H1 (cell line): Measurements from ENCODE around the gene FYTTD1. TPM values are rescaled to one million over a fixed set of nuclear protein-coding genes. Genes with fewer than 3 reads are reported as not detected.

Source experiments
- KDM4A ChIP-seq: IDR thresholded peaks from one replicate; pipeline ENCODE4 v1.7.1; 2012; ENCODE audit warnings: low read depth, mild to moderate bottlenecking, moderate library complexity, low read length, inconsistent platforms; ENCODE audit not compliant: severe bottlenecking
- RFX5 ChIP-seq: IDR thresholded peaks from 2 replicates; pipeline ENCODE4 v1.6.1; 2011; ENCODE audit warnings: low read depth, low read length, improper control_type of control experiment, borderline replicate concordance
- polyA plus RNA-seq, 7 experiments: library from polyadenylated mRNA; depleted of rRNA in 3 of 7; stranded (reverse) in 5 of 7; unstranded in 2 of 7; fragments of >200 nt in 5 of 7; fragments of 200-250 nt in 2 of 7; gene quantifications; 1 replicate in 5 of 7; 2 replicates in 1 of 7; 4 replicates in 1 of 7; pipeline versions ENCODE4 v1.2.1 to v1.2.3, GENCODE V29; 2011 to 2013; ENCODE audit warnings: missing spikeins in 2 of 7, mixed read lengths in 2 of 7
- total RNA-seq: library from RNA; stranded (reverse); fragmentation: NEBNext Ultra II Directional; extraction: Animal tissue kit (Norgen Biotek cat#: 25700); gene quantifications from 2 replicates; pipeline ENCODE4 v1.2.1, GENCODE V29; 2021

Gene FYTTD1
- total and polyA plus RNA-seq, 2 of the 8 experiments (the other 6 are each of a cell fraction or from before 2014, with no cell fraction given): 3.1 to 24.4 TPM

DNA sequence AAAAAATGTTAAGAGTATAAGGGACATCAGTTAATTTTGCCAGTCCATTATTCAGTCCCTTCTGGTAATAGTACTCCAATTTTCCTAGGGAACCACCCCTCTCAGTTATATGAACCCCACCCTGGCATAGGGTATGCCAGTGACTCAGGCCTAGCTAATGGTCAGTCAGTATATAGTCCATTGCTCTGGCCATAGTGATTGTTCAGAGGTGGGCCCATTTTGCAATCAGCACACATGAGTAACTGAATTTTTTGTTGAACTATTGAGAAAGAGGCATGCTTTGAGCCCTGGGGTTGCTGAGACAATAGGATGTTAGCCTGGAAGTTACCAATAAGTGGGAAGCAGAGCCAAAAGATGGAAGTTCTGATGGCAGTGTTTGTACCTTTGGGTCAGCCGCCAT lies 45.5 kb downstream of the FYTTD1 start (continued):
- TF ChIP-seq KDM4A (no peak), RFX5 (no peak)
- TF ChIP-seq, all 59 proteins: peak for 0
